ENCODE results near the gene ERCC4. TPM values are rescaled to one million over a fixed set of nuclear protein-coding genes. Genes with fewer than 3 reads are reported as not detected.

ERCC4 gene
- total RNA-seq, 1 donor from 2014 or later: 6.2 TPM

GRCh38 chr16:13977177-13977576, 57.2 kb downstream of the ERCC4 start:
- Histone ChIP-seq H3K27ac (no peak overlapping the region), H3K27me3 (no peaks in the 10 kb centered on the region), H3K36me3 (no peaks in the 10 kb centered on the region), H3K9me3 (peaks cover 0 to 8% of the 10 kb centered on the region in 2 donors), H3K4me3 (no peak overlapping the region), H3K4me1 (no peaks in the 10 kb centered on the region)
- no peak for DNase-seq (ENCODE audit: low spot score in 2 of 2)
- no peak for TF ChIP-seq CTCF (IDR thresholded peaks at IDR 0.05)
- intact Hi-C loops (cut with DNase I): no loop called here

GRCh38 chr16:13982451-13982850, 62.5 kb downstream of the ERCC4 start:
- H3K4me3 ChIP-seq: no peak overlapping the region
- no peak for DNase-seq (ENCODE audit: low spot score in 2 of 2)
- no peak for TF ChIP-seq CTCF (IDR thresholded peaks at IDR 0.05)
- intact Hi-C loops (cut with DNase I): no loop called here
- H3K36me3 ChIP-seq: no peaks in the 10 kb centered on the region
- no peaks in the 10 kb centered on the region for H3K4me1 ChIP-seq
- H3K9me3 ChIP-seq: peaks cover 0 to 8% of the 10 kb centered on the region in 2 donors
- H3K27me3 ChIP-seq: no peaks in the 10 kb centered on the region
- H3K27ac ChIP-seq: no peak overlapping the region

- intact Hi-C loops (cut with DNase I): no loop called here
- no peak for TF ChIP-seq CTCF (IDR thresholded peaks at IDR 0.05)
- no peak for DNase-seq (ENCODE audit: low spot score in 2 of 2)
- Histone ChIP-seq H3K9me3 (peaks cover 0 to 8% of the 10 kb centered on the region in 2 donors), H3K27me3 (no peaks in the 10 kb centered on the region), H3K36me3 (no peaks in the 10 kb centered on the region), H3K4me3 (no peak overlapping the region), H3K4me1 (no peaks in the 10 kb centered on the region), H3K27ac (no peak overlapping the region)
Observed at GRCh38 chr16:13983625-13984024, 63.7 kb downstream of the ERCC4 start.

- H3K4me1 ChIP-seq: no peaks in the 10 kb centered on the region
- no peak overlapping the region for H3K27ac ChIP-seq
- no peak overlapping the region for H3K4me3 ChIP-seq
- H3K36me3 ChIP-seq: no peaks in the 10 kb centered on the region
- no peak for DNase-seq (ENCODE audit: low spot score in 2 of 2)
- H3K9me3 ChIP-seq: peaks cover 0 to 6% of the 10 kb centered on the region in 2 donors
- TF ChIP-seq CTCF (IDR thresholded peaks at IDR 0.05): no peak
- H3K27me3 ChIP-seq: no peaks in the 10 kb centered on the region
- intact Hi-C loops (cut with DNase I): no loop called here
Observed at GRCh38 chr16:13984794-13985193, 64.8 kb downstream of the ERCC4 start.

GRCh38 chr16:13988038-13988437, 68.1 kb downstream of the ERCC4 start:
- H3K36me3 ChIP-seq: no peaks in the 10 kb centered on the region
- H3K4me3 ChIP-seq: no peak overlapping the region
- DNase-seq (ENCODE audit: low spot score in 2 of 2): no peak
- H3K27me3 ChIP-seq: no peaks in the 10 kb centered on the region
- H3K27ac ChIP-seq: no peak overlapping the region
- no peaks in the 10 kb centered on the region for H3K4me1 ChIP-seq
- intact Hi-C loops (cut with DNase I): no loop called here
- H3K9me3 ChIP-seq: no peaks in the 10 kb centered on the region
- TF ChIP-seq CTCF (IDR thresholded peaks at IDR 0.05): no peak

GRCh38 chr16:13992322-13992721, 72.4 kb downstream of the ERCC4 start:
- intact Hi-C loops (cut with DNase I): no loop called here
- TF ChIP-seq CTCF (IDR thresholded peaks at IDR 0.05): no peak
- DNase-seq (ENCODE audit: low spot score in 2 of 2): peak in 1 of 2 donors; percentile 8
- Histone ChIP-seq H3K27ac (no peak overlapping the region), H3K4me3 (no peak overlapping the region), H3K9me3 (no peaks in the 10 kb centered on the region), H3K27me3 (no peaks in the 10 kb centered on the region), H3K4me1 (peaks cover 0 to 7% of the 10 kb centered on the region in 2 donors), H3K36me3 (no peaks in the 10 kb centered on the region)
